ENCODE measurements around the gene VPS33B. TPM values are rescaled to one million over a fixed set of nuclear protein-coding genes. Genes with fewer than 3 reads are reported as not detected.

The VPS33B gene
- total and polyA plus RNA-seq, 8 donors: 4.2 to 18.9 (median 6.2) TPM

GRCh38 chr15:90959028-90959595 is 63.3 kb downstream of the VPS33B start:
- H3K4me1 ChIP-seq: peaks cover 8 to 17% (median 8%) of the 10 kb centered on the region in 3 donors
- H3K36me3 ChIP-seq: peaks cover 0 to 12% (median 10%) of the 10 kb centered on the region in 3 donors
- no peak for ATAC-seq
- peak in 1 of 6 donors; percentile 16 for DNase-seq
- no peak for TF ChIP-seq CTCF (IDR thresholded peaks at IDR 0.05)
- intact Hi-C loops (cut with DNase I): loop anchor here in 2 of 3 donors (5.0 kb wide), 2 partner anchors 73 to 78 kb away; no protein-coding TSS in a partner anchor
- 77 to 84% methylated on average over 8 of the region's 8 CpGs for WGBS, 2 donors
- H3K9me3 ChIP-seq: no peaks in the 10 kb centered on the region
- FAIRE-seq: no peak
- no peak overlapping the region for H3K27ac ChIP-seq
- no peaks in the 10 kb centered on the region for H3K27me3 ChIP-seq
- no peak overlapping the region for H3K4me3 ChIP-seq

- H3K36me3 ChIP-seq: peaks cover 0 to 13% (median 12%) of the 10 kb centered on the region in 3 donors
- H3K27me3 ChIP-seq: no peaks in the 10 kb centered on the region
- no peak for TF ChIP-seq CTCF (IDR thresholded peaks at IDR 0.05)
- peaks cover 8 to 17% (median 8%) of the 10 kb centered on the region in 3 donors for H3K4me1 ChIP-seq
- peak overlapping the region in 2 of 4 donors; percentile 65 to 85 for H3K4me3 ChIP-seq
- WGBS, 2 donors: 75 to 78% methylated on average over 6 of the region's 6 CpGs
- intact Hi-C loops (cut with DNase I): loop anchor here in 2 of 3 donors (5.0 kb wide), 2 partner anchors 75 to 80 kb away; no protein-coding TSS in a partner anchor
- ATAC-seq: no peak
- no peak overlapping the region for H3K27ac ChIP-seq
- H3K9me3 ChIP-seq: no peaks in the 10 kb centered on the region
- FAIRE-seq: no peak
- DNase-seq: no peak
These were observed 64.6 kb downstream of the VPS33B start for GRCh38 chr15:90957791-90958190.

GRCh38 chr15:90957031-90957790 is 65.2 kb downstream of the VPS33B start:
- Histone ChIP-seq H3K27ac (peak overlapping the region; percentile 37 to 93 (median 50)), H3K4me3 (peak overlapping the region; percentile 36 to 85 (median 68)), H3K36me3 (peaks cover 0 to 13% (median 8%) of the 10 kb centered on the region in 3 donors), H3K4me1 (peaks cover 8 to 17% (median 8%) of the 10 kb centered on the region in 3 donors), H3K9me3 (no peaks in the 10 kb centered on the region), H3K27me3 (no peaks in the 10 kb centered on the region)
- intact Hi-C loops (cut with DNase I): loop anchor here in 2 of 3 donors (5.0 kb wide), 2 partner anchors 75 to 80 kb away; no protein-coding TSS in a partner anchor
- 6 to 10% methylated on average over 54 to 63 of the region's 63 CpGs for WGBS, 2 donors
- no peak for TF ChIP-seq CTCF (IDR thresholded peaks at IDR 0.05)
- DNase-seq: peak in 5 of 6 donors; percentile 49 to 86 (median 63)
- peak; percentile 14 to 37 (median 16) for ATAC-seq
- FAIRE-seq: no peak

- H3K4me1 ChIP-seq: peaks cover 8 to 17% (median 8%) of the 10 kb centered on the region in 3 donors
- peaks cover 0 to 18% (median under 1%) of the 10 kb centered on the region in 3 donors for H3K36me3 ChIP-seq
- TF ChIP-seq CTCF (IDR thresholded peaks at IDR 0.05): peak; percentile 82 to 93 (median 90)
- intact Hi-C loops (cut with DNase I): loop anchor here in 2 of 3 donors (5.0 kb wide), 2 partner anchors 76 to 81 kb away; no protein-coding TSS in a partner anchor
- H3K9me3 ChIP-seq: no peaks in the 10 kb centered on the region
- H3K4me3 ChIP-seq: peak overlapping the region; percentile 36 to 85 (median 68)
- ATAC-seq: peak; percentile 46 to 66 (median 64)
- no peak for FAIRE-seq
- peak; percentile 70 to 94 (median 84) for DNase-seq
- H3K27ac ChIP-seq: peak overlapping the region; percentile 37 to 93 (median 50)
- no peaks in the 10 kb centered on the region for H3K27me3 ChIP-seq
- WGBS, 2 donors: 1 to 3% methylated on average over 56 of the region's 56 CpGs
These were observed 65.9 kb downstream of the VPS33B start for GRCh38 chr15:90956274-90957030.
